CD4-positive, CD25-positive, alpha-beta regulatory T cell (primary cell): ENCODE results near the gene SMIM24. TPM values are rescaled to one million over a fixed set of nuclear protein-coding genes. Genes with fewer than 3 reads are reported as not detected.

Experiments
- ATAC-seq, 2 donors: fragments of 150-1000 bp; cut with Tn5 transposase; one replicate each; pipeline ENCODE4 v1.10.0; 2021; ENCODE audit warnings: low read depth in 2 of 2, moderate number of reproducible peaks in 2 of 2, moderate library complexity in 1 of 2
- DNase-seq, 3 donors: peaks; one replicate each; pipeline versions ENCODE4 v3.0.0 to v3.0.0-alpha.2; 2012 to 2022; ENCODE audit warnings: mixed read lengths in 1 of 3
- H3K27ac ChIP-seq: one replicate; pipeline ENCODE4 v1.7.0; 2013; ENCODE audit warnings: mild to moderate bottlenecking, low read length; ENCODE audit not compliant: insufficient read depth, poor library complexity, severe bottlenecking
- H3K27me3 ChIP-seq: one replicate; pipeline ENCODE4 v1.7.0; 2013; ENCODE audit warnings: low read length; ENCODE audit not compliant: control insufficient read depth, insufficient read depth
- H3K36me3 ChIP-seq: one replicate; pipeline ENCODE4 v1.7.0; 2013; ENCODE audit warnings: mild to moderate bottlenecking, low read length, moderate library complexity; ENCODE audit not compliant: control insufficient read depth, insufficient read depth
- H3K4me1 ChIP-seq: 2 replicates; pipeline ENCODE4 v1.7.0; 2013; ENCODE audit warnings: mild to moderate bottlenecking, low read length; ENCODE audit not compliant: insufficient read depth, control insufficient read depth, poor library complexity, severe bottlenecking
- H3K4me3 ChIP-seq: one replicate; pipeline ENCODE4 v1.7.0; 2013; ENCODE audit warnings: low read depth, mild to moderate bottlenecking, low read length, moderate library complexity
- H3K9me3 ChIP-seq, 2 experiments: 1 replicate in 1 of 2; 2 replicates in 1 of 2; pipeline ENCODE4 v1.7.0; 2013; ENCODE audit warnings: low read length in 2 of 2, mild to moderate bottlenecking in 1 of 2, moderate library complexity in 1 of 2; ENCODE audit not compliant: control insufficient read depth in 2 of 2
- H3K27ac Mint-ChIP-seq, 3 donors: one replicate each; pipeline ENCODE4 v1.8.0; 2020 to 2022; ENCODE audit warnings: mild to moderate bottlenecking in 3 of 3, mixed read lengths in 3 of 3, moderate library complexity in 2 of 3
- H3K27me3 Mint-ChIP-seq: one replicate; pipeline ENCODE4 v1.8.0; 2022; ENCODE audit warnings: mild to moderate bottlenecking, mixed read lengths
- H3K36me3 Mint-ChIP-seq: one replicate; pipeline ENCODE4 v1.8.0; 2020; ENCODE audit warnings: mixed read lengths
- H3K4me1 Mint-ChIP-seq, 4 donors: one replicate each; pipeline ENCODE4 v1.8.0; 2020 to 2022; ENCODE audit warnings: mixed read lengths in 4 of 4, mild to moderate bottlenecking in 1 of 4
- H3K4me3 Mint-ChIP-seq, 4 donors: one replicate each; pipeline ENCODE4 v1.8.0; 2020 to 2022; ENCODE audit warnings: mild to moderate bottlenecking in 4 of 4, mixed read lengths in 4 of 4, moderate library complexity in 3 of 4
- H3K9me3 Mint-ChIP-seq, 7 donors: one replicate each; pipeline ENCODE4 v1.8.0; 2020 to 2022; ENCODE audit warnings: mixed read lengths in 7 of 7, mild to moderate bottlenecking in 3 of 7, moderate library complexity in 2 of 7
- polyA plus RNA-seq, 4 donors: library from polyadenylated mRNA; unstranded; fragments of 300-500 nt; fragmentation: Illumina TruSeq; gene quantifications; one replicate each; pipeline ENCODE4 v1.2.3, GENCODE V29; 2021
- total RNA-seq: library from RNA; stranded (reverse); gene quantifications from one replicate; pipeline ENCODE4 v1.2.3, GENCODE V29; 2022

SMIM24 gene
- total and polyA plus RNA-seq, 5 donors from 2014 or later: 1.4 TPM; not detected in 4

DNA sequence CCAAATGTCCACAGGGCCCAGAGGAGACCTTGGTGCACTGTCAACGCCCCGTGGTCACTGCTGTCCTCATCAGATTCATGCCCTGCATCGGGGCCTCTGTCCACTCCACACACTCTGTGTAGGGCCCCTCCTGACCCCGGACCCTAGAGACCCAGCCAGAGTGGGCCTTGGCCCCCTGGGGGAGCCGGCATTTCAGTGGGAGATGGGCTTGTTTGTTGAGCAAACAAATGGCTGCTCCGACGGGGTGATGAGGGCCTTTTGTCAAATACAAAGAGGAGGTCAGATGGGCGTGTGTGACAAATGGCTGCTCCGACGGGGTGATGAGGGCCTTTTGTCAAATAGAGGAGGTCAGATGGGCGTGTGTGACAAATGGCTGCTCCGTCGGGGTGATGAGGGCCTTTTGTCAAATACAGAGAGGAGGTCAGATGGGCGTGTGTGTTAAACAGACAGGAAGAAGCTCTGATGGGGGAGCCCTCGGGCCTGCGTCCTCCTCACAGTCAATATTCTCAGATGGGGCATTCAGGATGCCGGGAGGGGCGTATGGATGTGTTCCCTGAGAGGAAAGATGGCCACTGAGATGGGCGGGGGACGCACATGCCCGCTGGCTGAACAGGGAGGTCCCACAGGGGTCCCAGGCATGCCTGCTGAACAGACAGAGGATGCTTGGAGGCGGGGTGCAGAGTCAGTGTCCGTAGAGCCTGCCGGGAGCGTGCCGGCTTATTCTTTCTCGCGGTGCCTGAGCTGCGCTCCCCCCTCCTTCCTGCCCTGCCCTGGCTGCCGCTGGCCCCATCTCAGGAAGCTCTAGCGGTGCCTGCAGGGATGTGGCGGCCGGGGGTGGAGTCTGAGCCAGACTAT lies 36.3 kb downstream of the SMIM24 start:
- no peak overlapping the region for H3K4me3 ChIP-seq
- H3K27ac Mint-ChIP-seq: no peak overlapping the region
- no peaks in the 10 kb centered on the region for H3K27me3 ChIP-seq
- no peaks in the 10 kb centered on the region for H3K9me3 Mint-ChIP-seq
- H3K4me1 ChIP-seq: no peaks in the 10 kb centered on the region
- peaks cover under 1% of the 10 kb centered on the region for H3K36me3 ChIP-seq
- H3K27ac ChIP-seq: no peak overlapping the region
- no peaks in the 10 kb centered on the region for H3K9me3 ChIP-seq
- DNase-seq: no peak
- peaks cover 0 to 5% (median 4%) of the 10 kb centered on the region in 4 donors for H3K4me1 Mint-ChIP-seq
- H3K4me3 Mint-ChIP-seq: no peak overlapping the region
- no peaks in the 10 kb centered on the region for H3K27me3 Mint-ChIP-seq
- H3K36me3 Mint-ChIP-seq: no peaks in the 10 kb centered on the region
- no peak for ATAC-seq

DNA sequence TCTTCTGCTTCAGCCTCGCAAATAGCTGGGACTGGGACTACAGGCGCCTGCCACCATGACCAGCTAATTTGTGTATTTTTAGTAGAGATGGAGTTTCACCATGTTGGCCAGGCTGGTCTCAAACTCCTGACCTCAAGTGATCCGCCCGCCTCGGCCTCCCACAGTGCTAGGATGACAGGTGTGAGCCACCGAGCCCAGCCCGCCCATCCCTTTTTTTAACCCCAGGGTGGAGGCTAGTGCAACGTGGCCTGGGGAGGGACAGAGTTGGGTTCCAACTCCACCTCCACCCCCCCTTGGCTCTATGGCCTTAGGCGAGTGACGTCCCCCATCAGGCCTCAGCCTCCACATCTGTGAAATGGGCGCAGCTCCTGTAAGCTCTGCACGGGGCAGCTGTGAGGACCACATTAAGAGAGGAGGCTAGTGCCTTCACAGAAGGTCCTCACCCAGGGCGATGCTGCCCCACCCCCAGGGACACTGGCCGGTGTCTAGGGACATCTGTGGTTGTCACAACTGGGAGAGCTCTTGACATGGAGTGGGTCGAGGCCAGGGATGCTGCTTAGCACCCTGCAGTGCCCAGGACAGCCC lies 37.7 kb downstream of the SMIM24 start:
- ATAC-seq (no peak), DNase-seq (no peak)
- peaks cover 0 to 5% (median 4%) of the 10 kb centered on the region in 4 donors for H3K4me1 Mint-ChIP-seq
- no peak overlapping the region for H3K27ac Mint-ChIP-seq
- no peaks in the 10 kb centered on the region for H3K36me3 Mint-ChIP-seq
- Histone ChIP-seq H3K27me3 (no peaks in the 10 kb centered on the region), H3K36me3 (no peaks in the 10 kb centered on the region), H3K4me1 (no peaks in the 10 kb centered on the region), H3K27ac (no peak overlapping the region), H3K9me3 (no peaks in the 10 kb centered on the region), H3K4me3 (no peak overlapping the region)
- H3K4me3 Mint-ChIP-seq: no peak overlapping the region
- no peaks in the 10 kb centered on the region for H3K27me3 Mint-ChIP-seq
- no peaks in the 10 kb centered on the region for H3K9me3 Mint-ChIP-seq

DNA sequence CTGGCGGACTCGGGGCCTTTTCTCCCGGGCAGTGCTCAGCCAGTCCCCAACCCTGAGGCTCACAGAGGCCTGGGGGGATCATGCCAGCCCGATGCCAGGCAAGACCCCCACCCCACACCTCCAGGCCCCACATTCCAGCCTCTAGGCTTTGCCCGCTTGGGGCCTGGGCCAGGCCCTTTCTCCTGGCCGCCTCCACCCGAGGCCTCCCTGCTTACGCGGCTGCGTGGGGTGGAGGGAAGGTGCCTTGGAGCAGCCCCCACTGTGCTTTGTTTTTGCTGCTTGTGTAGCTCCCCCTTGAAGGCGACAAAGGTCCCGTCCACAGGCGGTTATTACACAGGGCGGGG lies 38.4 kb downstream of the SMIM24 start:
- Histone ChIP-seq H3K27ac (no peak overlapping the region), H3K27me3 (no peaks in the 10 kb centered on the region), H3K4me1 (no peaks in the 10 kb centered on the region), H3K4me3 (no peak overlapping the region), H3K36me3 (no peaks in the 10 kb centered on the region), H3K9me3 (no peaks in the 10 kb centered on the region)
- Mint-ChIP-seq H3K9me3 (peaks cover 0 to 1% (median 0%) of the 10 kb centered on the region in 7 donors), H3K4me1 (peaks cover 0 to 5% (median 4%) of the 10 kb centered on the region in 4 donors), H3K4me3 (no peak overlapping the region), H3K27me3 (no peaks in the 10 kb centered on the region), H3K27ac (no peak overlapping the region), H3K36me3 (no peaks in the 10 kb centered on the region)
- ATAC-seq (no peak), DNase-seq (no peak)

DNA sequence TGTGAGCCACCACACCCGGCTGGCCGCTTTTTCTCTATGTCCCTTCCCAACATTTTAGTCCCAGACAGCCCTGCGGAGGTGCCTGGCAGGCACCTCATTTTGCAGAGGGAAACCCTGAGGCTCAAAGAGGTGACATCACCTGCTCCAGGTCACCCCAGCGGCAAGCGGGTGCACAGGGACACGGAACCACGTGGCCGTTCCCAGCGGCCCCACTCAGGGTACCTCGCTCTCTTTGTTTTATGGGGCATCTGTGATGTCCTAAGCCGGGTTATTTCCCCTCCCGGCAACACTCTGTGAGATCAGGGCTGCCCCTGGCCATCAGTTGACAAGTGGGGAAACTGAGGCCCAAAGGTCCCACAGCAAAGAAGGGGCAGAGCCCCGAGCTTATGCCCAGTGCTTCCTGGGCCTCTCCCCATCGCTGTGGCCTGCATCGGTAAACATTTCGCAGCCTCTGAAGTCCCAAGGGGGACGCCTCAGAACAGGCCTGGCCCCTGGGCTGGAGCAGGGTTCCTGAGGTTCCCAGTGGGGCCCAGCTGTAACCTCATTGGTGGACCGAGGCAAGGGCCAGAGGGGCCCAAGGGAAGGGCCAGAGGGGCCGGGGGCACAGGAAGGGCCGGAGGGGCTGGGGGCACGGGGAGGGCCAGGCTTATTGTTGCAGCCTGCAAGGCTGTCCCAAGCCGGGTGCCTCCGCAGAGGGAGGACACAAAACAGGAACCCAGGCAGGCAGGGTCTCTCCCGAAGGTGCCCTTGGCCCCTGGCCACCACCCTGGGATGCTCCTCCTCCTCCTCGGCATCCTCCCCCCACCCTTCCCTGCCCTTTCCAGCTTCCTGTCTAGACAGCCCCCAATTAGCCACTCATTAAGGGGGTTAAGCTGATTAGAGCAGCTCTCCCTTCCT lies 39.0 kb downstream of the SMIM24 start:
- no peak overlapping the region for H3K27ac Mint-ChIP-seq
- H3K36me3 ChIP-seq: no peaks in the 10 kb centered on the region
- ATAC-seq (no peak), DNase-seq (no peak)
- H3K4me3 Mint-ChIP-seq: no peak overlapping the region
- H3K27ac ChIP-seq: no peak overlapping the region
- no peaks in the 10 kb centered on the region for H3K4me1 ChIP-seq
- no peak overlapping the region for H3K4me3 ChIP-seq
- H3K36me3 Mint-ChIP-seq: no peaks in the 10 kb centered on the region
- no peaks in the 10 kb centered on the region for H3K27me3 ChIP-seq
- H3K9me3 Mint-ChIP-seq: peaks cover 0 to 1% (median 0%) of the 10 kb centered on the region in 7 donors
- peaks cover 0 to 5% (median 4%) of the 10 kb centered on the region in 4 donors for H3K4me1 Mint-ChIP-seq
- no peaks in the 10 kb centered on the region for H3K27me3 Mint-ChIP-seq
- no peaks in the 10 kb centered on the region for H3K9me3 ChIP-seq

GRCh38 chr19:3440082-3440481 lies 40.2 kb downstream of the SMIM24 start:
- ATAC-seq (peak; percentile 19 to 28), DNase-seq (peak; percentile 29 to 59 (median 35))
- H3K9me3 ChIP-seq: no peaks in the 10 kb centered on the region
- H3K4me1 ChIP-seq: peaks cover 5% of the 10 kb centered on the region
- peaks cover 0 to 1% (median 0%) of the 10 kb centered on the region in 7 donors for H3K9me3 Mint-ChIP-seq
- H3K4me3 ChIP-seq: no peak overlapping the region
- no peak overlapping the region for H3K27ac ChIP-seq
- no peak overlapping the region for H3K27ac Mint-ChIP-seq
- H3K4me1 Mint-ChIP-seq: peaks cover 0 to 12% (median 8%) of the 10 kb centered on the region in 4 donors
- H3K4me3 Mint-ChIP-seq: peak overlapping the region in 2 of 4 donors; percentile 59 to 84
- no peaks in the 10 kb centered on the region for H3K27me3 Mint-ChIP-seq
- H3K36me3 ChIP-seq: no peaks in the 10 kb centered on the region
- H3K36me3 Mint-ChIP-seq: no peaks in the 10 kb centered on the region
- H3K27me3 ChIP-seq: no peaks in the 10 kb centered on the region

DNA sequence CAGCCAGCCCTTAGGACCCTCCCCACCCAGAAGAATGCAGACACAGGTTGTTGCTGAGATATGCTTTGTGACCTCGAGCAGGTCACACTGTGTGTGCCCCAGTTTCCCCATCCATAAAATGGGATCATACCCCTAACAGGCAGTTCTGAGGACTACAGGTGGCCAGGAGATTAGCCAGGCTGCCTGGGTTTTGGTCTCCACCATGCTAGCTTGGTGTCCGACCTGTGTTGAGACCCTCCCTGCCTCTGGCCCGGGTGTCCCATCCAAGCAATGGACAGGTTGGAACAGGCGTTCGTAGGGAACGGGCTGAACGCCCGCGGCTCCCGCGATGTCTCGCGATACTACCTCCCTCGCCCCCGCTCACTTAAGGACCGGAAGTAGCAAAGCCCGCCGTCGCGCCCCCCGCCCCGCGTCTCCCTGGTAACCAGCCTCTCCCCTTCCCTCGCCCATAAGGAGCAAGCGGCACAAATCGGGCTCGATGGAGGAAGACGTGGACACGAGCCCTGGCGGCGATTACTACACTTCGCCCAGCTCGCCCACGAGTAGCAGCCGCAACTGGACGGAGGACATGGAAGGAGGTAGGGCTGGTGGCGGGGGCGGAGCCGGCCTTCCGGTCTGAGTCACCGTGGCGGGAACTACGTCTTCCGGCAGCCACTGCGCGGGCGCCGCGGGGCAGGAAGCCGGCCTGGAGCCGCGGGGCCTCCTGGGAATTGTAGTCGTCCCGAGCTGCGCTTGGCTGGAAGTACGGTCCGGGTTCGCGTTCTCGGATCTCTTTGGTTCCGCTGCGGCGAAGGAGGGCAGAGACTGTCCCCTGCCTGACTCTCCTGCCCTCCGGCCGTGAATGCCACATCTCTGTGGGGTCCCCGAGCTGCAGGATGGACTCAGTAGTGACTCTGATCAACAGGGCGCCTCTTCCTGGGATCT lies 45.4 kb downstream of the SMIM24 start:
- Histone ChIP-seq H3K4me3 (peak overlapping the region; percentile 76), H3K27me3 (no peaks in the 10 kb centered on the region), H3K27ac (peak overlapping the region; percentile 91), H3K4me1 (peaks cover 11% of the 10 kb centered on the region), H3K36me3 (no peaks in the 10 kb centered on the region), H3K9me3 (no peaks in the 10 kb centered on the region)
- Mint-ChIP-seq H3K9me3 (peaks cover 0 to 1% (median 0%) of the 10 kb centered on the region in 7 donors), H3K27ac (peak overlapping the region; percentile 97 to 99 (median 98)), H3K4me1 (peaks cover 0 to 24% (median 12%) of the 10 kb centered on the region in 4 donors), H3K27me3 (no peaks in the 10 kb centered on the region), H3K36me3 (no peaks in the 10 kb centered on the region), H3K4me3 (peak overlapping the region; percentile 94 to 97 (median 96))
- ATAC-seq: peak; percentile 95
- DNase-seq: peak; percentile 88 to 98 (median 97)
